Ovary (tissue), 3 donors: ENCODE data around the gene CAP1.

Experiments
- EP300 ChIP-seq: sonication (generic); formaldehyde crosslinking; IDR thresholded peaks from one replicate; pipeline ENCODE4 v1.6.1; 2017; ENCODE audit warnings: antibody characterized with exemption
- POLR2A ChIP-seq: fragments of 450-650 bp; IDR thresholded peaks from one replicate; pipeline ENCODE4 v1.6.1; 2017; ENCODE audit warnings: antibody characterized with exemption, mild to moderate bottlenecking, moderate library complexity
- TF ChIP-seq, protein P1 (sequence below), 3 donors: fragments of 450-650 bp in 2 of 3; fragments of 200-600 bp in 1 of 3; IDR thresholded peaks; one replicate each; pipeline versions ENCODE4 v1.5.1 to v1.8.0; 2016 to 2022; ENCODE audit warnings: antibody characterized with exemption in 3 of 3, mild to moderate bottlenecking in 1 of 3
- donor health status: DM: no; HTN: no; CAD: no.

DNA sequence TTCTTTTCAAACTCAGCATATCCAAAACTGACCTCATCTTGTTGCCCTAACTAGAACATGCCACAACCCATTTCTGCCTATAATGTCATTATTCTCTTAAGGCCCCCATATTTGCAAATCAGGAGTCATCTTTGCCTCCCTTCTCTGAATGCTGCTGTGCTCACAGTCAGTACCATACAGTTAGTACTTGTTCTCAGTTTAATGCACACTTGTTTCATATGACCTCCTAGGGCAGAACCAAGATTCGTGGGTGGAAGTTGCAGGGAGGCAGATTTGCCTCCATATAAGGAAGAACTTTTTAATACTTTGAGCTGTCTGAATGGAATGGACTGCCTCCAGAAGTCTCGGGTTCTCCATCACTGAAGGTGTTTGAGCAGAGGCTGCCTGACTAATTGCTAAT lies 9.2 kb downstream of the CAP1 start:
- no peak for TF ChIP-seq EP300
- TF ChIP-seq, protein P1, sequence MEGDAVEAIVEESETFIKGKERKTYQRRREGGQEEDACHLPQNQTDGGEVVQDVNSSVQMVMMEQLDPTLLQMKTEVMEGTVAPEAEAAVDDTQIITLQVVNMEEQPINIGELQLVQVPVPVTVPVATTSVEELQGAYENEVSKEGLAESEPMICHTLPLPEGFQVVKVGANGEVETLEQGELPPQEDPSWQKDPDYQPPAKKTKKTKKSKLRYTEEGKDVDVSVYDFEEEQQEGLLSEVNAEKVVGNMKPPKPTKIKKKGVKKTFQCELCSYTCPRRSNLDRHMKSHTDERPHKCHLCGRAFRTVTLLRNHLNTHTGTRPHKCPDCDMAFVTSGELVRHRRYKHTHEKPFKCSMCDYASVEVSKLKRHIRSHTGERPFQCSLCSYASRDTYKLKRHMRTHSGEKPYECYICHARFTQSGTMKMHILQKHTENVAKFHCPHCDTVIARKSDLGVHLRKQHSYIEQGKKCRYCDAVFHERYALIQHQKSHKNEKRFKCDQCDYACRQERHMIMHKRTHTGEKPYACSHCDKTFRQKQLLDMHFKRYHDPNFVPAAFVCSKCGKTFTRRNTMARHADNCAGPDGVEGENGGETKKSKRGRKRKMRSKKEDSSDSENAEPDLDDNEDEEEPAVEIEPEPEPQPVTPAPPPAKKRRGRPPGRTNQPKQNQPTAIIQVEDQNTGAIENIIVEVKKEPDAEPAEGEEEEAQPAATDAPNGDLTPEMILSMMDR (IDR thresholded peaks at IDR 0.05): no peak
- TF ChIP-seq POLR2A: no peak
